K562 (cell line): ENCODE data around the gene PPP6R3.

Source experiments
- TEAD2 ChIP-seq: fragments of 450-650 bp; IDR thresholded peaks from 2 replicates; pipeline ENCODE4 v1.6.1; 2016; ENCODE audit warnings: missing genetic modification characterization, control low read depth, missing compliant biosample characterization
- ZNF175 ChIP-seq: fragments of 200-800 bp; sonication (Bioruptor generic); IDR thresholded peaks from 2 replicates; pipeline ENCODE4 v1.6.1; 2016; ENCODE audit warnings: low read depth, mild to moderate bottlenecking, missing genetic modification characterization, missing compliant biosample characterization
- TF ChIP-seq, protein P1 (sequence below), 3 experiments: IDR thresholded peaks in 2 of 3; conservative IDR thresholded peaks in 1 of 3; 2 replicates each; pipeline ENCODE4 v1.5.1; 2011 to 2012; ENCODE audit warnings: low read length in 3 of 3, mild to moderate bottlenecking in 3 of 3, control low read depth in 2 of 3, improper control_type of control experiment in 1 of 3, inconsistent platforms in 1 of 3, low read depth in 1 of 3, mixed read lengths in 1 of 3, moderate library complexity in 1 of 3; ENCODE audit not compliant: insufficient read depth in 2 of 3

DNA sequence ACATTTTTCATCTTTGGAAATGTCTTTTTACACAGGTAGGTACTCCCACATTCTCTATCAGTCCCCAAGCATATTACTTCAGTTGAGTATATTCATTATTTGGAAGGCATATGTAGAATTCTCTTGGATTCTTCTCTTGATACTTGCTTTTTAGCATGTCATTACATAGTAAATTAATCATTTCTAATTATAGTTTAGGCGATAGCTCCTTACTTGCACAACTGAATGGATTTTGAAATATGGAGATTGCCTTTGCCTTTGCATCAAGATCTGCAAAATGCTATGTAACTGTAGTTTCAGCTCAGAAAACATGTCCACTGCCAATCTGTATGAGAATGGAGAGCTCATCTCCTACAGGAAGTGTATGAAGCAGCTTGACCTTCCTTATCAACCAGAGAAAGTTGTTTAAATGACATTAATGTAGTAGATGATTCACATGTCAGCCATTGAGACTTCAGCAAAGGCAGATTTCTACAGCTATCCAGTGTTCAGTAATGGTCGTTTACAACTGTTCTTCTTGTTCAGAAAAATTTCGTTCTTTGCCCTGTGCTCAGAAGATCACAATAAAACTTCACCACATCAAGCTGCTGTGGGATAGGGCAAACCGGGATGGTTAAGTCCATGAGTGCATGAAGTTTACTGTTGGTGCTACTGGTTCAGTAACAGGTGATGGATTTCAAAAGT lies 61.6 kb downstream of the PPP6R3 start:
- TF ChIP-seq ZNF175 (CRISPR knock-in tag) (no peak), TEAD2 (no peak)
- TF ChIP-seq, protein P1, sequence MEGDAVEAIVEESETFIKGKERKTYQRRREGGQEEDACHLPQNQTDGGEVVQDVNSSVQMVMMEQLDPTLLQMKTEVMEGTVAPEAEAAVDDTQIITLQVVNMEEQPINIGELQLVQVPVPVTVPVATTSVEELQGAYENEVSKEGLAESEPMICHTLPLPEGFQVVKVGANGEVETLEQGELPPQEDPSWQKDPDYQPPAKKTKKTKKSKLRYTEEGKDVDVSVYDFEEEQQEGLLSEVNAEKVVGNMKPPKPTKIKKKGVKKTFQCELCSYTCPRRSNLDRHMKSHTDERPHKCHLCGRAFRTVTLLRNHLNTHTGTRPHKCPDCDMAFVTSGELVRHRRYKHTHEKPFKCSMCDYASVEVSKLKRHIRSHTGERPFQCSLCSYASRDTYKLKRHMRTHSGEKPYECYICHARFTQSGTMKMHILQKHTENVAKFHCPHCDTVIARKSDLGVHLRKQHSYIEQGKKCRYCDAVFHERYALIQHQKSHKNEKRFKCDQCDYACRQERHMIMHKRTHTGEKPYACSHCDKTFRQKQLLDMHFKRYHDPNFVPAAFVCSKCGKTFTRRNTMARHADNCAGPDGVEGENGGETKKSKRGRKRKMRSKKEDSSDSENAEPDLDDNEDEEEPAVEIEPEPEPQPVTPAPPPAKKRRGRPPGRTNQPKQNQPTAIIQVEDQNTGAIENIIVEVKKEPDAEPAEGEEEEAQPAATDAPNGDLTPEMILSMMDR (IDR thresholded peaks at IDR 0.05 in 2 of 3, conservative IDR thresholded peaks at IDR 0.05 in 1 of 3; ENCODE audit: insufficient read depth in 2 of 3, low read depth in 1 of 3, low read length in 3 of 3) = no peak
